Astrocyte (in vitro differentiated cells and primary cell): ENCODE results near the gene ZMYND11.
"Not testable (repeated sequence)": the region's sequence is repeated elsewhere in the genome, so short reads cannot be mapped to it uniquely, and the experiment has no call there.

Experiments used
- CTCF ChIP-seq: IDR thresholded peaks from 2 replicates; pipeline ENCODE4 v1.5.1; 2011; ENCODE audit warnings: low read depth, mild to moderate bottlenecking, inconsistent platforms, low read length, moderate library complexity; ENCODE audit not compliant: insufficient read depth
- EZH2 ChIP-seq: IDR thresholded peaks from 2 replicates; pipeline ENCODE4 v1.6.1; 2012; ENCODE audit warnings: mild to moderate bottlenecking, low read length, inconsistent platforms; ENCODE audit not compliant: insufficient read depth

GRCh38 chr10:265074-265440, 129.8 kb downstream of the ZMYND11 start:
- TF ChIP-seq CTCF, EZH2: not testable (repeated sequence)
